ENCODE results near the gene ARHGAP23.
"Not testable (repeated sequence)": the region's sequence is repeated elsewhere in the genome, so short reads cannot be mapped to it uniquely, and the experiment has no call there.

Gene ARHGAP23

DNA sequence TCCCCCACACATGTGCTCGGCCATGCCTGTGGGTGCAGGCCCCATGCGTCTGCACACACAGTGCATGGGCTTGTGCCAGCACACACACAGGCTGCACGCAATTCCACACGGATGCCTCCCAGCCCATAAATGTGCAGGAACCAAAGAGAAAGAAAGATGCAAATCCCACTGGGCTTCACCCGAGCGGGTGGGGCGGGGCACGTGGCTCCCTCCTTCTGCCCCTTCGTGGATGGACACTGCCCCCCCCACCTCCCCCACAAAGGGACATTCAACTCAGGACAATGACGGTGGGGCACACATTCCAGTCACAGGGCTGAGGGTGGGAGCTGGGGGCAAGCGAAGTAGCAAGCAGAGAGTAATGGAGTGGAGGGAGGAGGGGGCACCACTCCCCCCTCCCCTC lies 102.6 kb downstream of the ARHGAP23 start:
- DNase-seq, result not testable (repeated sequence)

GRCh38 chr17:38531761-38532160 lies 103.5 kb downstream of the ARHGAP23 start:
- not testable (repeated sequence) for DNase-seq

GRCh38 chr17:38532451-38532850 lies 104.2 kb downstream of the ARHGAP23 start:
- no peak for DNase-seq

DNA sequence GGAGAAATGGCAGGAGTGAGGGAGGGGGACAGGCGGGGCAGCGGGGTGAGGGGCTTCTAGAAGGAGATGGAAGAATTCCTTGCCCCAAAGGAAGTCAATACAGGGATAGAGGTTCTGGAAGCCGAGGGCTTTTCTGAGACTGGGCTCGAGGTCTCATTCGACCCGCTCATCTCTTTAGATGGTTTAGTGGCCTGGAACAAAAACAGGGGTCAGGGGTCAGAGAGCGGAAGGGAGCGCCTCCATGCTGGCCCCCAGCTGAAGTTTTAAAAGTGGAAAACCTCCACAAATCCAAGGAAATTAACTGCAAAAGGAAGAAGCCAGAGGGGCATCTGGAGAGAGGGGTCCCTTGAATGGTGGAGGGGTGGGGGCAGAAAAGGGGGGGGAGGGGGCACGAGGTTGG lies 105.0 kb downstream of the ARHGAP23 start:
- DNase-seq, result no peak

GRCh38 chr17:38533866-38534497 lies 105.7 kb downstream of the ARHGAP23 start:
- no peak for DNase-seq

DNA sequence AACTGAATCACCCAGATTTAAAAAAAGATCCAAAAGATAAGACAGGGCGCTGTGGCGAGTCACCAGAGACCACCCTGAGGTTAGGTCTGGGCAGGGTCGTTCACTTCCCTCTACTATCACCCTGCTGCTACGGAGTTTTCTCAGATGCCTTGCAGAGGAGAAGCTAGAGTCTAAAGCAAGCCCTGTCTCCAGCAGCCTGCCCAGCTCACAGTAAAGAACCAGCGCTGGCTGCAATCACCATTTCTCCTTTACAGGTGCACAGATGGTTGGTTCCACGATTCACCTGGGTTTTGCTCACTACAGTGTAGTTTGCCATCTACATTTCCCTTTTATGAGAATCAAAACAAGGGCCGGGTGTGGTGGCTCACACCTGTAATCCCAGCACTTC lies 106.2 kb downstream of the ARHGAP23 start:
- DNase-seq, result no peak

GRCh38 chr17:38535886-38536285 lies 107.6 kb downstream of the ARHGAP23 start:
- DNase-seq, result no peak

DNA sequence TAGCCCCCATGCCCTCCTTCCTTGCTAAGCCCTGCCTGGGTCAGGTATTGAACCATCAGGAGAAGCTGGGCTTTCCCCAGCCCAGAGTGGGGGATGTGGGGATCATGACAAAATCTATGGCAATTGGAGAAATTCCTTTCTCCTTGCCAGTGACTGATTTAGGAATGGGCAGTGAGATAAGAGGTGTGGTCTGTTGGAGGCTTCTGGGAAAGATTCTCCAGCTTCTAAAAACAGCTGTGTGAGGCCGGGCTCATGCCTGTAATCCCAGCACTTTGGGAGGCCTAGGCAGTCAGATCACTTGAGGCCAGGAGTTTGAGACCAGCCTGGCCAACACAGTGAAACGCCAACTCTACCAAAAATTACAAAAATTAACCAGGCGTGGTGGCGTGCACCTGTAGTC lies 108.4 kb downstream of the ARHGAP23 start:
- no peak for DNase-seq

DNA sequence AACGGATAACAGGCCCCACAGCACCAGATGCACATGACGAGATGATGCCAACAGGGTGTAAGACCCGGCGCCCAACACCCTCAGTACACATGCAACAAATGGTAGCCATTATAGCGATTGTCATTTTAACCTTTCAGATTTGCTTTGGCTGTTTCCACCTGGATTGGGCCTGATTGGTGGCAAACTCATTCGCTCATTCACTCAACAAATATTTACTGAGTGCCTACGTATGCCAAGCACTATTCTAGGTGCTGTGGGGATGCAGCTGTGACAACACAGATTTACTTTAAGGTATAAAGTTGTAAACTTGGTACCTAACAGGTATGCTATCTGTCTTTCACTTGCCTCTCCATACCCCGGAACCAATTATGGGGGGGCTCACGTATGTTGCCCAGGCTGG lies 110.6 kb downstream of the ARHGAP23 start:
- DNase-seq, result no peak

- DNase-seq, result no peak
Measured at GRCh38 chr17:38539386-38539785, 111.1 kb downstream of the ARHGAP23 start.

GRCh38 chr17:38540514-38541045 lies 112.3 kb downstream of the ARHGAP23 start:
- DNase-seq, result no peak

GRCh38 chr17:38541281-38541680 lies 113.0 kb downstream of the ARHGAP23 start:
- DNase-seq, result no peak

GRCh38 chr17:38542286-38542685 lies 114.0 kb downstream of the ARHGAP23 start:
- DNase-seq, result no peak

GRCh38 chr17:38543403-38544174 lies 115.3 kb downstream of the ARHGAP23 start:
- no peak for DNase-seq

- DNase-seq, result peak; percentile 39
Measured at GRCh38 chr17:38544175-38544838, 116.0 kb downstream of the ARHGAP23 start.

DNA sequence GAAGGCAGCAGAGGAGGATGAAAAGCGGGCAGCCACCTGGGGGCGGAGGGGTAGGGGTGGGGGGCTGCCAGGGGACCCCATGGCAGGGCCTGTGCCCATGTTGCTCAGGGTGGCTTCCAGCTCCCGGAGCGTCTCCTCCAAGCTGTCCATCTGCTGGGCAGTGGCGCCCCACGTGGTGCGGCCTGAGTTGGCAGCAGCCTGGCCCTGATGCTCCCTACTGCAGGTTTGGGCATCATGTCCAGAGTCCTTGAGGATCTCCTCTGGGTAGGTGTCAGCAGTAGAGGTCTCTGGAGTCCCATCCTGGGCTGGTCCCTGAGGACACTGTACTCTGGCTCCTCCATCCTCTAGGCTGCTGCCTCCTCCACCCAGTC lies 116.6 kb downstream of the ARHGAP23 start:
- no peak for DNase-seq

GRCh38 chr17:38545531-38546225 lies 117.4 kb downstream of the ARHGAP23 start:
- DNase-seq, result no peak

- DNase-seq, result no peak
Measured at GRCh38 chr17:38546396-38546795, 118.1 kb downstream of the ARHGAP23 start.

DNA sequence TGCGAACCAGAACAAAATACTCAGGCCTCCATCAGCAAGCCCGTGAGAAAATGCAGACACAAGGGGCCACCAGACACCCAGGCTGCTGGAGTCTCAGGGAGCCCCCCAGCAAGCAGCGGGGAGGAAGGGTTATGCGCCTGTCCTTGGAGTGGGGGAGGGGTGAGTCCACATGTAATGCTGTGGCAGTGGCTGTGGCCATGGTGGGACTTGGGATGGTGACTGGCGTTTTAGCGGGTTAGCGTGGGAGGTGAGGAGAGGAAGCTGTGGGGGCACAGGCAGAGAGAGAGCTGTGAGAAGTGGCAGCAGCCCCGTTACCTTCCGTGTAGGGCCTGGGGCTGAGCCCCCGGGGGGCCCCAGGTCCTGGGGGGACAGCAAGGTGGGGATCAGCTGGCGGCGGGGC lies 119.2 kb downstream of the ARHGAP23 start:
- no peak for DNase-seq

- DNase-seq, result no peak
Measured at GRCh38 chr17:38549285-38549684, 121.0 kb downstream of the ARHGAP23 start.

DNA sequence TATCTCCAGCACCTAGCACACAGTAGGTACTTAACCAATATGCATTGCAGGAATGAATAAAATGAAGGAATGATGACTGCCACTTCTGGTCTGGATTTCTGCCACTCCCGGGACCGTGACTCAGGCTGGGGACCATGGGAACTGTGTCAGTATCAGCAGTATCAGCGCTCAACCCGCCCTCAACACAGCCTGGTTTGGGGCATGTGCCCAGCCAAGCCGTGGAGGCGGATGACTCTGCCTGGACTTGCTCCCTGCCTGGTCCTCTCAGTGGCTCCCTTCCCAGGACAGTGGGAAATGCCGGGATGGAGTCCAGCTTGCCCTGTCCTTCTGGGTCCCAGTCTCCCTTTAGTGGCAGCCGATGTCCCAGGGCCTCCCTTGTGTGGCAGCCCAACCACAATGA lies 122.4 kb downstream of the ARHGAP23 start:
- no peak for DNase-seq

- no peak for DNase-seq
Measured at GRCh38 chr17:38551121-38551520, 122.9 kb downstream of the ARHGAP23 start.

DNA sequence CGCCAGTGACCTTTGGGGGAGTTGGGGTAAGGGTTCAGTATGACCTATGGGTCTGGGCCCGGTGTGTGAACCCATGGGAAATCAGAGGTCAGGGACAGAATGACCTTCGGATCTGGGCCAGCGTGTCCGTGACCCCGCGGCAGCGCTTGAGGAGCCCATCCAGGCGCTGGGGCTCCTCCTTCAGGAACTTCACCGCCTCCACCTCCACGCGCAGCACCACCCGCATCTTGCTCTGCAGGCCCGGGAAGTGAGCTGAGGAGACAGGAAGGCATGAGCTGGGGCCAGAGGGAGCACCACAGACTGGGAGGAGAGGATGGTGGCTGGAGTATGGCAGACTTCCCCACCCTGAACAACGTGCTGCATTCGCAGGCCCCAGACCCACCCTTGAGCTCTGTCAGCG lies 124.1 kb downstream of the ARHGAP23 start:
- DNase-seq, result no peak
